ENCODE measurements around the gene COL4A2.

COL4A2 gene

DNA sequence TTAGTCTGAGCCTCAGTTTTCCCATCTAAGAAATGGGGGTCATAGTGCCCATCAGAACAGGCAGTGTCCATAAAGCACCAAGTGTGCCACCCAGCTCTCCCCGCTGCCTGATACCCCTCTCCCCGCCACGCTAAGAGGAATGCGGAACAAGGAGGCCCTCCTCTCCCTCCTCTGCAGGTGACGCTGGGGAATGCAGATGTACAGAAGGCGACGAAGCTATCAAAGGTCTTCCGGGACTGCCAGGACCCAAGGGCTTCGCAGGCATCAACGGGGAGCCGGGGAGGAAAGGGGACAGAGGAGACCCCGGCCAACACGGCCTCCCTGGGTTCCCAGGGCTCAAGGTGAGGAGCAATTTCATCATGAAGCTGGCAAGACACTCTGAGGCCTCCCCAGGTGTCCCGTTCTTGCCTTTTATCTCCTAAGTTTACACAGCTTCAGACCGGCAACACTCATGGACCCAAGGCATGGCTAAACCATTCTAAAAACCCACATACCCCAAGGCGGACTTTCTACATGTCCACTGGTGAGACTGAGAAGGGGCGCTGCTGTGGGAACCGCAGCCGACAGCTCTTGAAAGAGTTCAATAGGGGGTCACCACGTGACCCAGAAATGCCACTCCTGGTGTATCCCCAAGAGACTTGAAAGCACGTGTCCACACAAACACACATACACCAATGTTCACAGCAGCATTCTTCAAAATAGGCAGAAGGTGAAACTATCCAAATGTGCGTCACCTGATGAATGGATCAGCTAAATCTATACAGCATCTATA is 151.7 kb downstream of the COL4A2 start:
- H3K4me2 ChIP-seq = no peak overlapping the region
- no peaks in the 10 kb centered on the region for H4K20me1 ChIP-seq (ENCODE audit: insufficient read depth)
- no peak overlapping the region for H3K9ac ChIP-seq
- no peak overlapping the region for H3K27ac ChIP-seq
- H3K4me3 ChIP-seq (IDR thresholded peaks at IDR 0.05; ENCODE audit: insufficient read depth, low read depth, low read length) = no peak overlapping the region
- H3K79me2 ChIP-seq (ENCODE audit: insufficient read depth, low read depth) = no peaks in the 10 kb centered on the region
- no peaks in the 10 kb centered on the region for H3K36me3 ChIP-seq (ENCODE audit: insufficient read depth)
- TF ChIP-seq, protein P1, sequence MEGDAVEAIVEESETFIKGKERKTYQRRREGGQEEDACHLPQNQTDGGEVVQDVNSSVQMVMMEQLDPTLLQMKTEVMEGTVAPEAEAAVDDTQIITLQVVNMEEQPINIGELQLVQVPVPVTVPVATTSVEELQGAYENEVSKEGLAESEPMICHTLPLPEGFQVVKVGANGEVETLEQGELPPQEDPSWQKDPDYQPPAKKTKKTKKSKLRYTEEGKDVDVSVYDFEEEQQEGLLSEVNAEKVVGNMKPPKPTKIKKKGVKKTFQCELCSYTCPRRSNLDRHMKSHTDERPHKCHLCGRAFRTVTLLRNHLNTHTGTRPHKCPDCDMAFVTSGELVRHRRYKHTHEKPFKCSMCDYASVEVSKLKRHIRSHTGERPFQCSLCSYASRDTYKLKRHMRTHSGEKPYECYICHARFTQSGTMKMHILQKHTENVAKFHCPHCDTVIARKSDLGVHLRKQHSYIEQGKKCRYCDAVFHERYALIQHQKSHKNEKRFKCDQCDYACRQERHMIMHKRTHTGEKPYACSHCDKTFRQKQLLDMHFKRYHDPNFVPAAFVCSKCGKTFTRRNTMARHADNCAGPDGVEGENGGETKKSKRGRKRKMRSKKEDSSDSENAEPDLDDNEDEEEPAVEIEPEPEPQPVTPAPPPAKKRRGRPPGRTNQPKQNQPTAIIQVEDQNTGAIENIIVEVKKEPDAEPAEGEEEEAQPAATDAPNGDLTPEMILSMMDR (conservative IDR thresholded peaks at IDR 0.05; ENCODE audit: low read depth, low read length) = no peak
- no peak overlapping the region for H2AFZ ChIP-seq (ENCODE audit: low read depth)
- no peaks in the 10 kb centered on the region for H3K4me1 ChIP-seq (ENCODE audit: low read depth, poor library complexity, severe bottlenecking)
- H3K27me3 ChIP-seq (ENCODE audit: insufficient read depth, low read depth) = no peaks in the 10 kb centered on the region

- Histone ChIP-seq H3K4me2 (no peak overlapping the region), H3K36me3 (ENCODE audit: insufficient read depth) (no peaks in the 10 kb centered on the region), H3K27me3 (ENCODE audit: insufficient read depth, low read depth) (no peaks in the 10 kb centered on the region)
Measured at GRCh38 chr13:110462091-110462490, 155.0 kb downstream of the COL4A2 start.

DNA sequence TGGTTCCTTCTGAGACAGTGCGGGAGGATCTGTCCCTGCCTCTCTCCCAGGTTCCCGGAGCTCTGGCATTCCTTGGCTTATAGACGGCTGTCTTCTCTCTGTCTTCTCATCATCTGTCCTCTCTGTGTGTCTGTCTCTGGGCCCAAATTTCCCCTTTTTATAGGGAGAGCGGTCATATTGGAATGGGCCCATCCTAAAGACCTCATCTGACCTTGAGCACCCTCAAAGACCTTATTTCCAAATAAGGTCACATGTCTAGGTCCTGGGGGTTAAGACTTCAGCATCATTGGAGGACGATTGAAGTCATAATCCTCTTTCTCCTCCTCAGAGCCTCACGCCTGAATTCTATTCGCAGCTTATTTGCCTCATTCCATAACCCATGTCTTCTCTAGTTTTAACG is 156.1 kb downstream of the COL4A2 start:
- Histone ChIP-seq H3K36me3 (ENCODE audit: insufficient read depth) (no peaks in the 10 kb centered on the region), H4K20me1 (ENCODE audit: insufficient read depth) (no peaks in the 10 kb centered on the region), H3K27ac (no peak overlapping the region), H2AFZ (ENCODE audit: low read depth) (no peak overlapping the region), H3K27me3 (ENCODE audit: insufficient read depth, low read depth) (no peaks in the 10 kb centered on the region), H3K4me1 (ENCODE audit: low read depth, poor library complexity, severe bottlenecking) (peaks cover 17% of the 10 kb centered on the region), H3K79me2 (ENCODE audit: insufficient read depth, low read depth) (no peaks in the 10 kb centered on the region), H3K4me2 (no peak overlapping the region), H3K9ac (no peak overlapping the region), H3K4me3 (IDR thresholded peaks at IDR 0.05; ENCODE audit: insufficient read depth, low read depth, low read length) (no peak overlapping the region)
- TF ChIP-seq, protein P1 (conservative IDR thresholded peaks at IDR 0.05; ENCODE audit: low read depth, low read length) = no peak

More at GRCh38 chr13:110462091-110462490, 155.0 kb downstream of the COL4A2 start:
- Histone ChIP-seq H3K9ac (no peak overlapping the region), H3K4me3 (IDR thresholded peaks at IDR 0.05; ENCODE audit: insufficient read depth, low read depth, low read length) (no peak overlapping the region), H3K27ac (no peak overlapping the region), H3K4me1 (ENCODE audit: low read depth, poor library complexity, severe bottlenecking) (peaks cover 16% of the 10 kb centered on the region), H4K20me1 (ENCODE audit: insufficient read depth) (no peaks in the 10 kb centered on the region), H3K79me2 (ENCODE audit: insufficient read depth, low read depth) (no peaks in the 10 kb centered on the region), H2AFZ (ENCODE audit: low read depth) (no peak overlapping the region)
- TF ChIP-seq, protein P1 (conservative IDR thresholded peaks at IDR 0.05; ENCODE audit: low read depth, low read length) = no peak

GRCh38 chr13:110463871-110464510 is 156.9 kb downstream of the COL4A2 start:
- Histone ChIP-seq H3K27me3 (ENCODE audit: insufficient read depth, low read depth) (no peaks in the 10 kb centered on the region), H3K4me1 (ENCODE audit: low read depth, poor library complexity, severe bottlenecking) (peaks cover 17% of the 10 kb centered on the region), H3K4me2 (no peak overlapping the region), H3K9ac (no peak overlapping the region), H3K36me3 (ENCODE audit: insufficient read depth) (no peaks in the 10 kb centered on the region), H4K20me1 (ENCODE audit: insufficient read depth) (no peaks in the 10 kb centered on the region), H2AFZ (ENCODE audit: low read depth) (no peak overlapping the region), H3K4me3 (IDR thresholded peaks at IDR 0.05; ENCODE audit: insufficient read depth, low read depth, low read length) (no peak overlapping the region), H3K27ac (no peak overlapping the region), H3K79me2 (ENCODE audit: insufficient read depth, low read depth) (no peaks in the 10 kb centered on the region)
- TF ChIP-seq, protein P1 (conservative IDR thresholded peaks at IDR 0.05; ENCODE audit: low read depth, low read length) = no peak
